HEK293 (cell line): Measurements from ENCODE around the gene TIAM2.
A peak's percentile ranks its signal among the peaks of the same experiment; 100 is the strongest.

ENCODE experiments used
- GLI2 ChIP-seq: fragments of 450-650 bp; formaldehyde crosslinking; IDR thresholded peaks from 2 replicates; pipeline ENCODE4; 2017; ENCODE audit warnings: missing biosample characterization, missing genetic modification characterization, low read depth, borderline replicate concordance
- GLIS1 ChIP-seq: fragments of 450-650 bp; formaldehyde crosslinking; IDR thresholded peaks from 2 replicates; pipeline ENCODE4 v1.5.1; 2016; ENCODE audit warnings: missing biosample characterization, missing genetic modification characterization
- HOXD13 ChIP-seq: sonication (generic); formaldehyde crosslinking; IDR thresholded peaks from 2 replicates; pipeline ENCODE4 v1.8.0; 2022; ENCODE audit warnings: missing genetic modification reagents, borderline replicate concordance
- MZF1 ChIP-seq: fragments of 450-650 bp; formaldehyde crosslinking; IDR thresholded peaks from 2 replicates; pipeline ENCODE4 v1.5.1; 2017; ENCODE audit warnings: missing biosample characterization, missing genetic modification characterization, borderline replicate concordance
- SALL2 ChIP-seq: fragments of 450-650 bp; formaldehyde crosslinking; IDR thresholded peaks from 2 replicates; pipeline ENCODE4 v1.5.0; 2017; ENCODE audit warnings: missing biosample characterization, mild to moderate bottlenecking, missing genetic modification characterization, borderline replicate concordance
- SCRT2 ChIP-seq: fragments of 450-650 bp; formaldehyde crosslinking; IDR thresholded peaks from 2 replicates; pipeline ENCODE4 v1.5.1; 2016; ENCODE audit warnings: missing biosample characterization, missing genetic modification characterization
- SP2 ChIP-seq: fragments of 450-650 bp; formaldehyde crosslinking; IDR thresholded peaks from 2 replicates; pipeline ENCODE4 v1.5.1; 2016; ENCODE audit warnings: missing biosample characterization, missing genetic modification characterization
- SP7 ChIP-seq: fragments of 450-650 bp; formaldehyde crosslinking; IDR thresholded peaks from 2 replicates; pipeline ENCODE4 v1.5.1; 2016; ENCODE audit warnings: missing biosample characterization, missing genetic modification characterization
- ZFP37 ChIP-seq: fragments of 450-650 bp; formaldehyde crosslinking; IDR thresholded peaks from 2 replicates; pipeline ENCODE4 v1.5.1; 2016; ENCODE audit warnings: missing biosample characterization, missing genetic modification characterization
- ZNF112 ChIP-seq: fragments of 450-650 bp; formaldehyde crosslinking; IDR thresholded peaks from 2 replicates; pipeline ENCODE4 v1.5.0; 2017; ENCODE audit warnings: missing biosample characterization, missing genetic modification characterization
- ZNF132 ChIP-seq: fragments of 450-650 bp; formaldehyde crosslinking; IDR thresholded peaks from 2 replicates; pipeline ENCODE4 v1.5.1; 2017; ENCODE audit warnings: missing biosample characterization, missing genetic modification characterization, borderline replicate concordance
- ZNF133 ChIP-seq: fragments of 450-650 bp; formaldehyde crosslinking; IDR thresholded peaks from 2 replicates; pipeline ENCODE4 v1.5.1; 2016; ENCODE audit warnings: missing biosample characterization, missing genetic modification characterization
- ZNF19 ChIP-seq: fragments of 450-650 bp; formaldehyde crosslinking; IDR thresholded peaks from 2 replicates; pipeline ENCODE4; 2016; ENCODE audit warnings: missing biosample characterization, missing genetic modification characterization, low read depth
- ZNF404 ChIP-seq: fragments of 450-650 bp; formaldehyde crosslinking; IDR thresholded peaks from 2 replicates; pipeline ENCODE4 v1.5.1; 2017; ENCODE audit warnings: missing biosample characterization, missing genetic modification characterization
- ZNF416 ChIP-seq: fragments of 450-650 bp; formaldehyde crosslinking; IDR thresholded peaks from 2 replicates; pipeline ENCODE4 v1.5.1; 2016; ENCODE audit warnings: missing biosample characterization, missing genetic modification characterization
- ZNF426 ChIP-seq: fragments of 450-650 bp; formaldehyde crosslinking; IDR thresholded peaks from 2 replicates; pipeline ENCODE4 v1.5.1; 2017; ENCODE audit warnings: missing biosample characterization, missing genetic modification characterization, mild to moderate bottlenecking, inconsistent platforms, moderate library complexity
- ZNF600 ChIP-seq: fragments of 450-650 bp; formaldehyde crosslinking; IDR thresholded peaks from 2 replicates; pipeline ENCODE4 v1.5.1; 2016; ENCODE audit warnings: missing biosample characterization, missing genetic modification characterization
- ZNF629 ChIP-seq: fragments of 450-650 bp; formaldehyde crosslinking; IDR thresholded peaks from 2 replicates; pipeline ENCODE4 v1.5.1; 2017; ENCODE audit warnings: missing biosample characterization, missing genetic modification characterization
- ZNF658 ChIP-seq: fragments of 450-650 bp; formaldehyde crosslinking; IDR thresholded peaks from 2 replicates; pipeline ENCODE4; 2016; ENCODE audit warnings: missing biosample characterization, missing genetic modification characterization
- ZNF660 ChIP-seq: fragments of 450-650 bp; IDR thresholded peaks from 2 replicates; pipeline ENCODE4 v1.5.1; 2018; ENCODE audit warnings: missing biosample characterization, mild to moderate bottlenecking, missing genetic modification characterization
- ZNF843 ChIP-seq: fragments of 450-650 bp; formaldehyde crosslinking; IDR thresholded peaks from 2 replicates; pipeline ENCODE4 v1.5.1; 2016; ENCODE audit warnings: missing biosample characterization, missing genetic modification characterization
- ZXDB ChIP-seq: fragments of 450-650 bp; formaldehyde crosslinking; IDR thresholded peaks from 2 replicates; pipeline ENCODE4 v1.5.1; 2016; ENCODE audit warnings: missing biosample characterization, missing genetic modification characterization
- TF ChIP-seq, protein P1 (sequence below): fragments of 450-650 bp; formaldehyde crosslinking; IDR thresholded peaks from 2 replicates; pipeline ENCODE4 v1.5.1; 2016; ENCODE audit warnings: missing biosample characterization, missing genetic modification characterization
- TF ChIP-seq, protein P2 (sequence below): fragments of 450-650 bp; formaldehyde crosslinking; IDR thresholded peaks from 2 replicates; pipeline ENCODE4 v1.5.1; 2016; ENCODE audit warnings: missing biosample characterization, missing genetic modification characterization
- TF ChIP-seq, protein P3 (sequence below): fragments of 450-650 bp; formaldehyde crosslinking; IDR thresholded peaks from 2 replicates; pipeline ENCODE4 v1.5.1; 2016; ENCODE audit warnings: missing biosample characterization, missing genetic modification characterization
- TF ChIP-seq, protein P4 (sequence below): fragments of 450-650 bp; formaldehyde crosslinking; IDR thresholded peaks from 2 replicates; pipeline ENCODE4 v1.5.1; 2017; ENCODE audit warnings: missing biosample characterization, missing genetic modification characterization
- TF ChIP-seq, protein P5 (sequence below): fragments of 450-650 bp; formaldehyde crosslinking; IDR thresholded peaks from 2 replicates; pipeline ENCODE4 v1.5.1; 2016; ENCODE audit warnings: missing biosample characterization, missing genetic modification characterization
- TF ChIP-seq, protein P6 (sequence below): fragments of 450-650 bp; formaldehyde crosslinking; IDR thresholded peaks from 2 replicates; pipeline ENCODE4 v1.5.1; 2016; ENCODE audit warnings: missing biosample characterization, missing genetic modification characterization

Gene TIAM2

DNA sequence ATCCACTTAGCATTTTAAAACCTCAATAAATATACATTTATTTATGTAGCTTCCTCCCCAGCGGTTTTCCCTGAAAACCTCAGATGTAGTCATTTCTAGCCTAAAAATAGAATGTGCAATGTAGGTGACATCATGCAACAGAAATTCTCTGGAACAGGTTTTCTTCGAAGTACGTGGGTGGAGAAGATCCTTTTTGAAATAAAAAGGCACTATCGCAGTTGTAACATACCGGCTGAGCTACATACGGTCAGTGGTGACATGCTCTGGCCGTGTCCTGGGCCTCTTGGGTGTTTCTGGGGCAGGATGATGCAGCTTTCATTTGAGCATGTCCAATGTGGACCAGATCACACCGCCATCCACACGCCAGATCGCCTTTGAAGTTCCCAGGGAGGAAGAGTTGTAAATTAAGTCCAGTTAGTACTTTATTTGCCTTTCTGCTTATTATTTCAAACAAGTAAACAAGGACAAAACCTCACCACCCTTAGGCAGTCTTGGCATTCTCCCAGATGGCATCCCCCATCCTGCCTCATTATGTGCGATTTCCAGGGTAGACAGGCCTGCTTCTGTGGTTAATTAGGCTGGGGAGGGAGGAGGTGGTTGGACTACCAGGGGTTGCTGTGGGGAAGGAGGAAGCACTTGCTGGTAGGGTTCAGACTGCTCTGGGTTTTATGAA is 159.2 kb downstream of the TIAM2 start (continued):
- peak; percentile 33; the same call in 1 of the 2 replicates for TF ChIP-seq GLIS1 (tag by site-specific recombination)
- TF ChIP-seq HOXD13 (CRISPR knock-in tag), result peak; percentile 37; the same call in 1 of the 2 replicates
- TF ChIP-seq SCRT2, result peak; percentile 20; the same call in 1 of the 2 replicates
- peak; percentile 80 for TF ChIP-seq ZNF600
- TF ChIP-seq, protein P1, sequence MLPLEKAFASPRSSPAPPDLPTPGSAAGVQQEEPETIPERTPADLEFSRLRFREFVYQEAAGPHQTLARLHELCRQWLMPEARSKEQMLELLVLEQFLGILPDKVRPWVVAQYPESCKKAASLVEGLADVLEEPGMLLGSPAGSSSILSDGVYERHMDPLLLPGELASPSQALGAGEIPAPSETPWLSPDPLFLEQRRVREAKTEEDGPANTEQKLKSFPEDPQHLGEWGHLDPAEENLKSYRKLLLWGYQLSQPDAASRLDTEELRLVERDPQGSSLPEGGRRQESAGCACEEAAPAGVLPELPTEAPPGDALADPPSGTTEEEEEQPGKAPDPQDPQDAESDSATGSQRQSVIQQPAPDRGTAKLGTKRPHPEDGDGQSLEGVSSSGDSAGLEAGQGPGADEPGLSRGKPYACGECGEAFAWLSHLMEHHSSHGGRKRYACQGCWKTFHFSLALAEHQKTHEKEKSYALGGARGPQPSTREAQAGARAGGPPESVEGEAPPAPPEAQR, result no peak
- TF ChIP-seq ZNF133 (tag by site-specific recombination), result 0 out of 2 replicates have a peak, but pooled peaks have one; percentile 25
- TF ChIP-seq ZNF132 (tag by site-specific recombination), result no peak
- 0 out of 2 replicates have a peak, but pooled peaks have one; percentile 7 for TF ChIP-seq SP2 (tag by site-specific recombination)
- TF ChIP-seq, protein P2, sequence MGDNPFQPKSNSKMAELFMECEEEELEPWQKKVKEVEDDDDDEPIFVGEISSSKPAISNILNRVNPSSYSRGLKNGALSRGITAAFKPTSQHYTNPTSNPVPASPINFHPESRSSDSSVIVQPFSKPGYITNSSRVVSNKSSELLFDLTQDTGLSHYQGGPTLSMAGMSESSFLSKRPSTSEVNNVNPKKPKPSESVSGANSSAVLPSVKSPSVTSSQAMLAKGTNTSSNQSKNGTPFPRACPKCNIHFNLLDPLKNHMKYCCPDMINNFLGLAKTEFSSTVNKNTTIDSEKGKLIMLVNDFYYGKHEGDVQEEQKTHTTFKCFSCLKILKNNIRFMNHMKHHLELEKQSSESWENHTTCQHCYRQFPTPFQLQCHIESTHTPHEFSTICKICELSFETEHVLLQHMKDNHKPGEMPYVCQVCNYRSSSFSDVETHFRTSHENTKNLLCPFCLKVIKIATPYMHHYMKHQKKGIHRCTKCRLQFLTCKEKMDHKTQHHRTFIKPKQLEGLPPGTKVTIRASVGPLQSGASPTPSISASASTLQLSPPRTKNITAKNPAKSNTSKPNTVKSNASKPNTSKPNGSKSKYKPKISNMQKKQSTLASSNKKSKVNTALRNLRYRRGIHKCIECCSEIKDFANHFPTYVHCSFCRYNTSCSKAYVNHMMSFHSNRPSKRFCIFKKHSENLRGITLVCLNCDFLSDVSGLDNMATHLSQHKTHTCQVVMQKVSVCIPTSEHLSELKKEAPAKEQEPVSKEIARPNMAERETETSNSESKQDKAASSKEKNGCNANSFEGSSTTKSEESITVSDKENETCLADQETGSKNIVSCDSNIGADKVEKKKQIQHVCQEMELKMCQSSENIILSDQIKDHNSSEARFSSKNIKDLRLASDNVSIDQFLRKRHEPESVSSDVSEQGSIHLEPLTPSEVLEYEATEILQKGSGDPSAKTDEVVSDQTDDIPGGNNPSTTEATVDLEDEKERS (tag by site-specific recombination), result no peak
- peak; percentile 82 for TF ChIP-seq ZNF629 (tag by site-specific recombination)
- TF ChIP-seq ZNF112 (tag by site-specific recombination), result no peak
- TF ChIP-seq ZNF404, result 0 out of 2 replicates have a peak, but pooled peaks have one; percentile 11
- TF ChIP-seq, protein P3, sequence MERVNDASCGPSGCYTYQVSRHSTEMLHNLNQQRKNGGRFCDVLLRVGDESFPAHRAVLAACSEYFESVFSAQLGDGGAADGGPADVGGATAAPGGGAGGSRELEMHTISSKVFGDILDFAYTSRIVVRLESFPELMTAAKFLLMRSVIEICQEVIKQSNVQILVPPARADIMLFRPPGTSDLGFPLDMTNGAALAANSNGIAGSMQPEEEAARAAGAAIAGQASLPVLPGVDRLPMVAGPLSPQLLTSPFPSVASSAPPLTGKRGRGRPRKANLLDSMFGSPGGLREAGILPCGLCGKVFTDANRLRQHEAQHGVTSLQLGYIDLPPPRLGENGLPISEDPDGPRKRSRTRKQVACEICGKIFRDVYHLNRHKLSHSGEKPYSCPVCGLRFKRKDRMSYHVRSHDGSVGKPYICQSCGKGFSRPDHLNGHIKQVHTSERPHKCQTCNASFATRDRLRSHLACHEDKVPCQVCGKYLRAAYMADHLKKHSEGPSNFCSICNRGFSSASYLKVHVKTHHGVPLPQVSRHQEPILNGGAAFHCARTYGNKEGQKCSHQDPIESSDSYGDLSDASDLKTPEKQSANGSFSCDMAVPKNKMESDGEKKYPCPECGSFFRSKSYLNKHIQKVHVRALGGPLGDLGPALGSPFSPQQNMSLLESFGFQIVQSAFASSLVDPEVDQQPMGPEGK (tag by site-specific recombination), result peak; percentile 30
- TF ChIP-seq ZNF658 (tag by site-specific recombination), result no peak
- TF ChIP-seq ZNF843, result peak; percentile 75
- TF ChIP-seq ZNF660 (tag by site-specific recombination), result peak; percentile 49; the same call in 1 of the 2 replicates
- TF ChIP-seq MZF1 (tag by site-specific recombination), result peak; percentile 27; the same call in 1 of the 2 replicates
- no peak for TF ChIP-seq ZNF426 (tag by site-specific recombination)
- TF ChIP-seq, protein P4, sequence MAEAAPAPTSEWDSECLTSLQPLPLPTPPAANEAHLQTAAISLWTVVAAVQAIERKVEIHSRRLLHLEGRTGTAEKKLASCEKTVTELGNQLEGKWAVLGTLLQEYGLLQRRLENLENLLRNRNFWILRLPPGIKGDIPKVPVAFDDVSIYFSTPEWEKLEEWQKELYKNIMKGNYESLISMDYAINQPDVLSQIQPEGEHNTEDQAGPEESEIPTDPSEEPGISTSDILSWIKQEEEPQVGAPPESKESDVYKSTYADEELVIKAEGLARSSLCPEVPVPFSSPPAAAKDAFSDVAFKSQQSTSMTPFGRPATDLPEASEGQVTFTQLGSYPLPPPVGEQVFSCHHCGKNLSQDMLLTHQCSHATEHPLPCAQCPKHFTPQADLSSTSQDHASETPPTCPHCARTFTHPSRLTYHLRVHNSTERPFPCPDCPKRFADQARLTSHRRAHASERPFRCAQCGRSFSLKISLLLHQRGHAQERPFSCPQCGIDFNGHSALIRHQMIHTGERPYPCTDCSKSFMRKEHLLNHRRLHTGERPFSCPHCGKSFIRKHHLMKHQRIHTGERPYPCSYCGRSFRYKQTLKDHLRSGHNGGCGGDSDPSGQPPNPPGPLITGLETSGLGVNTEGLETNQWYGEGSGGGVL (tag by site-specific recombination), result peak; percentile 66
- TF ChIP-seq ZFP37 (tag by site-specific recombination), result no peak
- TF ChIP-seq, protein P5, sequence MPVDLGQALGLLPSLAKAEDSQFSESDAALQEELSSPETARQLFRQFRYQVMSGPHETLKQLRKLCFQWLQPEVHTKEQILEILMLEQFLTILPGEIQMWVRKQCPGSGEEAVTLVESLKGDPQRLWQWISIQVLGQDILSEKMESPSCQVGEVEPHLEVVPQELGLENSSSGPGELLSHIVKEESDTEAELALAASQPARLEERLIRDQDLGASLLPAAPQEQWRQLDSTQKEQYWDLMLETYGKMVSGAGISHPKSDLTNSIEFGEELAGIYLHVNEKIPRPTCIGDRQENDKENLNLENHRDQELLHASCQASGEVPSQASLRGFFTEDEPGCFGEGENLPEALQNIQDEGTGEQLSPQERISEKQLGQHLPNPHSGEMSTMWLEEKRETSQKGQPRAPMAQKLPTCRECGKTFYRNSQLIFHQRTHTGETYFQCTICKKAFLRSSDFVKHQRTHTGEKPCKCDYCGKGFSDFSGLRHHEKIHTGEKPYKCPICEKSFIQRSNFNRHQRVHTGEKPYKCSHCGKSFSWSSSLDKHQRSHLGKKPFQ, result peak; percentile 92
- TF ChIP-seq ZXDB (tag by site-specific recombination), result 0 out of 2 replicates have a peak, but pooled peaks have one; percentile 29
- no peak for TF ChIP-seq SALL2 (tag by site-specific recombination)
- TF ChIP-seq, protein P6, sequence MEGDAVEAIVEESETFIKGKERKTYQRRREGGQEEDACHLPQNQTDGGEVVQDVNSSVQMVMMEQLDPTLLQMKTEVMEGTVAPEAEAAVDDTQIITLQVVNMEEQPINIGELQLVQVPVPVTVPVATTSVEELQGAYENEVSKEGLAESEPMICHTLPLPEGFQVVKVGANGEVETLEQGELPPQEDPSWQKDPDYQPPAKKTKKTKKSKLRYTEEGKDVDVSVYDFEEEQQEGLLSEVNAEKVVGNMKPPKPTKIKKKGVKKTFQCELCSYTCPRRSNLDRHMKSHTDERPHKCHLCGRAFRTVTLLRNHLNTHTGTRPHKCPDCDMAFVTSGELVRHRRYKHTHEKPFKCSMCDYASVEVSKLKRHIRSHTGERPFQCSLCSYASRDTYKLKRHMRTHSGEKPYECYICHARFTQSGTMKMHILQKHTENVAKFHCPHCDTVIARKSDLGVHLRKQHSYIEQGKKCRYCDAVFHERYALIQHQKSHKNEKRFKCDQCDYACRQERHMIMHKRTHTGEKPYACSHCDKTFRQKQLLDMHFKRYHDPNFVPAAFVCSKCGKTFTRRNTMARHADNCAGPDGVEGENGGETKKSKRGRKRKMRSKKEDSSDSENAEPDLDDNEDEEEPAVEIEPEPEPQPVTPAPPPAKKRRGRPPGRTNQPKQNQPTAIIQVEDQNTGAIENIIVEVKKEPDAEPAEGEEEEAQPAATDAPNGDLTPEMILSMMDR, result no peak
- TF ChIP-seq ZNF19 (tag by site-specific recombination), result no peak
- TF ChIP-seq SP7 (tag by site-specific recombination), result peak; percentile 93
- peak; percentile 64; the same call in 1 of the 2 replicates for TF ChIP-seq GLI2
- no peak for TF ChIP-seq ZNF416
